HG03108 (cell line): ENCODE data around the gene GALNT10.

Experiments used
- ATAC-seq: cut with Tn5 transposase; IDR thresholded peaks from one replicate; pipeline ENCODE4 v1.9.1; 2021; ENCODE audit warnings: moderate library complexity; ENCODE audit not compliant: unreplicated experiment

GALNT10 gene

DNA sequence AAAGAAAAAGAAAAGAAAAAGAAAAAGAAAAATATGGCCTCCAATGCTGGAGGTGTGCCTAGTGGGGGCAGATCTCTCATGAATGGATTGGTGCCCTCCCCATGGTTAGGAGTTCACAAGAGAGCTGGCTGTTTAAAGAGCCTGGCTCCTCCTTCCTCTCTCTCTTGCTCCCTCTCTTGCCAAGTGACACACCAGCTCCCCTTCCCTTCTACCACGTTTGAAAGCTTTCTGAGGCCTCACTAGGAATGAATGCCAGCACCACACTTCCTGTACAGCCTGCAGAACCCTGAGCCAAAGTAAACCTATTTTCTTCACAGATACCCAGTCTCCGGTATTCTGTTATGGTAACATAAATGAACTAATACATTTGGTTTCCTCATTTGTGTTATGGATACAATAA lies 14.4 kb upstream of the GALNT10 start:
- no peak for ATAC-seq

DNA sequence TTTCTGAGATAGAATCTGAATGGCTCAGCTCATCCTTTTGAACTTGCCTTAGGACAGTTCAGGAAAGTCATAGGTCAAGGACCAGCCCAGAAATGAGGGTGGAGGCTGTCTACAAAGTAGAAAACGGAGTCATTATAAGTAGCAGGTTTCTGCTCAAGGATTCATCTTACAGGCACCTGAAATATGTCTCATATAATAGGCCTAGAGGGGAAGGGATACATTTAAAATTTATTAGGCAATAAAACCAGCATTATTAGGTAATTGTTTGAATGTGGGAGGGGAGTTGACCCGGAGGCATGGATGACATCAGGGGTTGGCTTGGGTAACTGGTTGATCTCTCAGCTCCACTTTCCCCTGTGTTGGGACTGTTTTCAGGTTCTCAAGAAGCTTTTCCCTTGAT lies 11.9 kb upstream of the GALNT10 start:
- no peak for ATAC-seq

DNA sequence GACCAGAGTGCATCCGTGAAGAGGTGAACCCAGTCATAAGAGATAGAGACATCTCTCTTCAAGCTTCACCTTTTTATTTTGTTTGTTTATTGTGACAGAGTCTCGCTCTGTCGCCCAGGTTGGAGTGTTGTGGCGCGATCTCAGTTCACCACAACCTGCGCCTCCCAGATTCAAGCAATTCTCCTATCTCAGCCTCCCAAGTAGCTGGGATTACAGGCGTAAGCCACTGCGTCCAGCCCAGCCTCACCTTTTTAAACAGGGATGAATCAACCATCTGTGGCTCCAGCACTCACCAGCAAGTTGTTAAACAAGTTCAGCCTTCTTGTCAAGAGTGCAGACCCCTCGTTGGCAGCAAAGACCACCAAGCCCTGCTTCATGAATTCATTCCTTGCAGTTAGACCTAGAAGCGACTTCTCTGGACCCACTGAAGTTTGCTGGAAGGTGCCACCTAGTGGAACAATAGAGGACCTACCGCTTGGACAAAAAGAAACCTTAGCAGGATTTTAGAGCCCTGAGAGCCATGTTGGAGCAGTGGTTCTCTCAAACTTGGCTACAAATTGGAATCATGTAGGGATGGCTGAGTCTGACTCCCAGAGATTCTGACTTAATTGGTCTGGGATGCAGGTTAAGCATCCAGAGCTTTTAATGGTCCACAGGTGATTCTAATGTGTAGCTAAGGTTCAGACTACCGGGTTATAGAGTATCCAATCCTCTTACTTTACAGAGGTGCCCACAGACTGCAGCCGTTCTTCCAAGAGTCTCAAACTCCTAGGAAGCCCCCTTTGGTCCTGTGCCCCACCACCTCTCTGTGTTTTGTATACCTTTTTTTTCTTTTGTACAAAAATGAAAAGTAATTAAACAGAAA lies 10.5 kb upstream of the GALNT10 start:
- ATAC-seq: peak; percentile 78

DNA sequence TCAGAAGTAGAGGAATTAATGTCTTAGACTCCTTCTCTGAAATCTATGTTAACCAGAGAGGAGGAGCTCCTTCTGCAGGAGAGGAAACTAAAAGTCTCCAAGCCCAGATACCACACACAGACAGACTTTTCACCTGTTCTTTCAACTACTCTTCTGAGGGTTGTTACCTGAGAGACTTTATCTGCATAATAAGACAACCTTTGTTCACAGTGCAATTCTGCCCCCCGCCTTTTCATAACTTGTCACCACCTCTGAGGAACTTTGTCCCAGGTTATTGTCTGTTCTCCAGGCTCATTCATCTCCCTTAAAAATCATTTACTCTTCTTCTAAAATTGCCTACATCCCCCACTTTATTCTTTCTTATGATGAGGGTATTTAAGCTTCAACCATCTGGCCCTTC lies 9.4 kb upstream of the GALNT10 start:
- ATAC-seq: no peak

GRCh38 chr5:154189256-154189818 lies 1.2 kb upstream of the GALNT10 start:
- ATAC-seq: peak; percentile 4

DNA sequence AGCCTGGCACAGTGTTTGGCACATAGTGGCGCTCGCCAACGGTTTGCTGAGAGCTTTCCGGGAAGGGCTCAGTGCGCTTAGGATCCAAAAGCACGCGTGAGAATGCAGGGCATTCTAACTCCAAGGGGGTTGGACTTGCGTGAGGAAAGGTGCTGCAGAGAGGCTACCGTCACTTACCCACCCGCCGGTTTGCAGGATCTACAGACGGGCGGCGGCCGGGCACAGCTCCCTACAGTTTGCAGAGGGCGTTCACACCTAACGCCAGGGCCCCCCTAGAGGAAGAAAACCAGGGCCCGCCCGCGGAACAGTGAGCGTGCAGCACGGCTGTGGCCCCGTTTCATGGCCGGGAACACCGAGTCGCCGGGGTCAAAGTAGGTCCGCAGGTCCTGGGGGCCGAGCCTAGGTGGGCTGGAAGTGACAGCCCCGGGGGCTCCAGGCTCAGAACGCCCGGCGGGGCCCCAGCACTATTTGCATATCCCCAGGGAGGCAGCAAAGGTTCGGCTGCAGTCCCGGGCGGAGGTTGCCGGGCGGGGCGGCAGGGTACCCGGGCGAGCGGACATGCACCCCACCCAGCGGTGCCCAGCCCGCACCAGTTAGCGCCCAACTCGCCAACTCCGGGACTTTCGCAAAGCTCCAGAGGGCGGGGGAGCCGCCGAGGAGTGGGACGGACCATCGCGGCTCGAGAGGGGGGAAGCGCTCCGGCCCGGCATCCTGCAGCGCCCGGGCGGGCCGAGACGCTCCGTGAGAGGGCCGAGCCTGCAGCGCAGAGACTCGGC lies 526 bp upstream of the GALNT10 start:
- ATAC-seq: peak; percentile 76

DNA sequence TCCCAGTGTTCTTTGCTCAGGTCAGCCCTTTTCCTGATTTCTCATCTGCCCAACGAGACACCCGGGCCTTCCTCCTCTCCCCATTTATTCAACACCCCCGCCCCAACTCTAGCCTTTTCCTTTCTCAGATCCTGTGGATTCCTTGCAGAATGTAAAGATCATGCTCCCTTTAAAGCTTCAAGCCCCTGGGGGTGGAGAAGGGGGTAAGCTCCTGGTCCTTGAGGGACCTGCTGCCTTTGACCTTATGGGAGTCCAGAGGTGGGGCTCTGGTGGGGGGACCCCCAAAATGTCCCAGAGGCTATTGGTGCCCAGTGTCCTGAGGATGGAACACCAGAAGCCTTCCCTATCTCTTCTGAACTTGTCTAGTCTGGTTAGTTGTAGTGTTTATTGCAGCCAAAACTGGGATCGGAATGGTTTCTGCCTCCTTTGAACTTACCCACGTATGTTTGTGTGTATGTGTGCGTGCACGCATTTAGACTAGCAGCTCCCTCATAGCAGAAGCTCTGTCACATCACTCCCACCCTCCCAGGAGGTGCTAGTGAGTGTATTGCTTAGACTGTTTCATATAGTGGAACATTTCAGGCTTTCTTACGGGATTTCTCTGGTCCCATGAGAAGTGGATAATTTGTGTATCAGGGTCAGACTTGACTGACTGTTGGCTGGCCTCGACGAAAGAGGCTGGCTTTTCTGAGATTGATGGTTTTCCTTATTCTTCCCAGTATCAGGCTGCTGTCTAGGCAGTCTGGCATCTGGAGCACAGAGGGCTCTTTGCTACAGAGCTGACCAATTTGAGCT lies 1.1 kb downstream of the GALNT10 start:
- no peak for ATAC-seq

GRCh38 chr5:154193283-154193682 lies 2.8 kb downstream of the GALNT10 start:
- no peak for ATAC-seq

- no peak for ATAC-seq
Observed at GRCh38 chr5:154193701-154194121, 3.2 kb downstream of the GALNT10 start.

GRCh38 chr5:154194345-154195329 lies 4.1 kb downstream of the GALNT10 start:
- ATAC-seq: no peak

DNA sequence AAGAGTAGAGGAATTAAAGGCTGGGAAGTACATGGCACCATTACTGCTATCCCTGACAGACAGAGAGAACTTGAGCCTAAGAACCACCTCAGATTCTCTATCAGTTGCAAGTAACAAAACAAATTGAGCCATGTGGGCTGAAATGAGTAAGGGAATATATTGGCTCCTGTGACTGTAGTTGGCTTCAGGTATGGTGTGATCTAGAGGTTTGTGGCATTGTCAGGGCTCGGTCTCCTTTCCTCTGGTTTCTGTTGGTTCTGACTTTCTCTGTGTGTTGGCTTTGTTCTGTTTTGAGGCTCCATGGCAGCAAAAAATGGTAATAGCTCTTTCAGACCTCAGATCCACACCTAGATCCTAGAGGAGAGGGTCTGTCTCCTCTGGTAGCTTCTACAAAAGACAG lies 5.7 kb downstream of the GALNT10 start:
- no peak for ATAC-seq

- ATAC-seq: no peak
Observed at GRCh38 chr5:154196955-154197652, 6.6 kb downstream of the GALNT10 start.

GRCh38 chr5:154197801-154198491 lies 7.4 kb downstream of the GALNT10 start:
- peak; percentile 30 for ATAC-seq

DNA sequence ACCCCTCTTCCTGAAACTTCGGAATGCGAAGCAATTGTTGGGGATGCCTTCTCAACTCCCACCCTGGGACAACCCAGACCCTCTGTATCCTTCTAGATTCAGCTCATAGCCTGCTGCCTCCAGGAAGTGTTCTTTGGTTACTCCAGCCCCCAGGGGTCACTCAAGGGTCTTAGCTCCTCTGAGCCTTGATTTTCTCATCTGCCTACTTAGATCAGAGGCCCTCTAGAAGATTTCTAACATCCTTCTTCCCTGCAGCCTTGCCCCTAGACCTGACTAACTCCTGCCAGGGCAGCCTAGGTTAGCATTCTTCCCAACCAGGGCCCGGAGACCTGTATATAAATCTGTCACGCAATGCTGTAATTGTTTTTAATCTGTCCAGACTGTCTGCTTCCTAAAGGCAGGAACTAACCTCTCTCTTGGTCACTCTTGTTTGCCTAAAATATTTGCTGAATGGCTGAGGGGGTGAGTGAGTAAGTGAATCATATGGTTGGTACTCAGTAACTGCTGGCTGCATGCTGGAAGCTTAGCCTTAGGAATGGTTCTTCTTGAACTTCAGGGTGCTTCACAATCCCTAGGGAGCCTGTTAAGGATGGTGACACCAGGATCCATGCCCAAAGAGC lies 8.2 kb downstream of the GALNT10 start:
- no peak for ATAC-seq

DNA sequence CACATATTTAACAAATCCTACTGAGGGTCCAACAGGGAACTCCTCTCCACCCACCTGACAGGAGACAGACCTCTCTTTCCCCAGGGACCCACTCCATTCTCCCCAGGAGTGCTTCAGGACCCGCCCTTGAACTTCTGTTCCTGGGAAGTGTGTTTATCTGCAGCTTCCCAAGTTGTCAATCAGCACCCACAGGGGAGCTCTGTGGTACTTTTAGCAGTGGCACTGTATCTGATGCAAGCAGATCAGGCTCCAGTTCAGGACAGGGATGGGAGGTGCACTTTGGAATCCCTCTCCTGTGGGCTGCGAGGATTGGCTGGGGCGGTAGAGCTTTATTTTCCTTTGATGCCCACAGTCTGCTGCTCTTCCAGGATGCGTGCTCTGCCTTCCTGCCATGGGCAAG lies 8.7 kb downstream of the GALNT10 start:
- ATAC-seq: no peak

DNA sequence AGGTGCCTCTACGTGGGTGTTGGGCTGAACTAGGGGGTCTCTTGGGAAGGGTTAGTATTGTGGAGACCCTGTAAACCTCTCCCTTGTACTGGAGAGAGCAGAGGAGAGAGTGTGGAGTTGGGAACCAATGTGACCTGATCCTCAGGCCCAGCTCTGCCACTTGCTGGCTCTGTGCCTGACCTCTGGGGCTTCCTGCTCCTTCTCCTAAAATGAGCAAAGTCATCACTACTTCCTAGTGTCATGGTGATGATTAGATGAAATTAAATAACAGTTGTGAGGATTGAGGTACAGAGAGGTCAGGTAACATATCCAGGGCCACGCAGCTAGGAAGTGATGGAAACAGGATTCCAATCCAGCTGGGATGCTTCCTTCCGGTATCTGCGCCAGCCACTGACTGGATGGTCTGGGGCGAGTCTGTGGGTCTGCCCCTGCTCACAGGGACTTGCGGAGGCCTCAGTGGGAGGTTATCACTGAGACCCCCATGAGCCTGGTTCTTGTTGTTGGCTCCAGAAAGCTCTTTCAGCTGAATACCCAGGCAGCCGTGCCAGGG lies 9.2 kb downstream of the GALNT10 start:
- ATAC-seq: no peak

DNA sequence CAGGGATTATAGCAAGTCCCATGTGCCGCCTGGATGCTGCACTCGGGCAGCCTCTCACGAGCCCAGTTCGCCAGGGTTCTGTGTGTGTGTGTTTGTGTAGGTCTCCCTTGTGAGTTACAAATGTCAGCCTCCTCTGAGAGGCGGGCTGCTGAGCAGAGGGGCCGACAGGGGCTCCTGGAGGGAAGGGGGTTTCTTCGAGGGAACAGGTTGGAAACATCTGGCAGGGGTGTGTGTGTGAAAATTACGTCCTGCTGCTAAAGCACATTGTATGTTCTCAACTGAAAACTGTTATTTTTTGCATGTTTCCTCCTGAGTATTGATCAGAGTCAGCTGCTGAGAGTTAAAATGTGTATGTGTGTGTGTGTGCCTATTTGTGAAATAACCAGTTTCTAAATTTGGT lies 9.7 kb downstream of the GALNT10 start:
- ATAC-seq: no peak
